NCI-H2029 (cell line): ENCODE data around the gene GRIK1.

Experiments
- DNase-seq: peaks from one replicate; lab custom pipeline; 2025; lab: John Stamatoyannopoulos, UW

The GRIK1 gene

GRCh38 chr21:29642551-29643245, 297.1 kb downstream of the GRIK1 start:
- DNase-seq, result no peak

DNA sequence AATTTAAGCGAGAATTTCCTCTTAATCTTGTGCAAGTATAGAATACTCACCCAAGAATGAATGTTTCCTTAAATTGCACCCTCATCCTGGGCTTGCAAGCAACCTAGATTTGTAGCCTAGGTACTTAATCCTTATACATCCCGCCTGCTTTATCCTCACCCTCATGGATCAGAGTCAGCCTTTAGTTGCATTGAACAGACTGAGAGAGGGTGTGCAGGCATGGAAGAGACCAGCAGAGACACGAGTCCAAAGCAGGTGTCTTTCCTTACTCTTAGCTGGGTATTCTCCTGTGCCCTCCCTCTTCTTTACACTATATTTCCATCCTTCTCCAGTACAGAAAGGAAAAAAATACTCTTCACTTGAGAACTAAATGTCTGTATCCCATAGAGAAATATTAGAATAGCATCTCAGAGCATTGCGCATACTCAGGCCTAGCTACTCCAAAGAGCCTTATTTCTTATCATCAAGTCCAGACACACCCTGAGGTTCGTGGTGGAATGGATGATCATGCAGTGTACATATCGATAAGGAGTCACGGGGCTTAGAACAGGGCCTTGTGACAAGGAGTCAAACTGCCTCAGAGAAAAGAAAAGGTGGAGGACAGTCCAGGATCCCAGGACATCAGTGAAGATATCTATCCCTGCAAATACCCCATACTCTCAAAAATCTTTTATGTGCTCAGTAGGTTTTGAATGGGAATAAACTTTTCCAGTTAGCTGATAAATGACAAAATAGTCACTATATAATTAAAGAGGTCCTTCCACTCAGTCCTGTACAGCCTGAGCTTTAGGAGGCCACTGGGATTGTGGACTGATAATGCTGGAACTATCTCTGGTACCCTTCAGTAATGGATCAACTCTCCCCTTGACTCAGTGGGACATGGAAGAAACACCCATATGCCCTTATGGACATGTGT, 297.9 kb downstream of the GRIK1 start:
- DNase-seq, result no peak

DNA sequence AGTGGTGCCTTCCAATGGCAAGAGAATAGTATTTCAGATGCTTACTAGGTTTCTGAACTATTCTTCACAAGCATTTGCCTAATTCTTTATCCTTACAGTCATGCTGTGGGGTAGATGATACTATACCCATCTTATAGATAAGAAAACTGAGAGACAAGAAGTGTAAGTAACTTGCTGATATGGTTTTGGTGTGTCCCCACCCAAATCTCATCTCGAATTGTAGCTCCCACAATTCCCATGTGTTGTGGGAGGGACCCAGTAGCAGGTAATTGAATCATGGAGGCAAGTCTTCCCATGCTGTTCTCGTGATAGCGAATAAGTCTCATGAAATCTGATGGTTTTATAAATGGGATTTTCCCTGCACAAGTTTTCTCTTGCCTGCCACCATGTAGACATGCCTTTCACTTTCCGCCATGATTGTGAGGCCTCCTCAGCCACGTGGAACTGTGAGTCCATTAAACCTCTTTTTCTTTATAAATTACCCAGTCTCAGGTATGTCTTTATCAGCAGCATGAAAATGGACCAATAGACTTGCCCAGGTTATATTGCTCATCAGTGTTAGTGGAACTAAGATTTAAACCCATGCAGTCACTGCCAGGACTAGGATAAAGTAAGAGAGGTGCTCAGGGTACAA, 298.7 kb downstream of the GRIK1 start:
- DNase-seq, result no peak

GRCh38 chr21:29640080-29640508, 299.7 kb downstream of the GRIK1 start:
- DNase-seq, result no peak

GRCh38 chr21:29639366-29640079, 300.3 kb downstream of the GRIK1 start:
- no peak for DNase-seq

- DNase-seq, result no peak
Observed at GRCh38 chr21:29638761-29639327, 301.0 kb downstream of the GRIK1 start.

- no peak for DNase-seq
Observed at GRCh38 chr21:29638138-29638537, 301.7 kb downstream of the GRIK1 start.

DNA sequence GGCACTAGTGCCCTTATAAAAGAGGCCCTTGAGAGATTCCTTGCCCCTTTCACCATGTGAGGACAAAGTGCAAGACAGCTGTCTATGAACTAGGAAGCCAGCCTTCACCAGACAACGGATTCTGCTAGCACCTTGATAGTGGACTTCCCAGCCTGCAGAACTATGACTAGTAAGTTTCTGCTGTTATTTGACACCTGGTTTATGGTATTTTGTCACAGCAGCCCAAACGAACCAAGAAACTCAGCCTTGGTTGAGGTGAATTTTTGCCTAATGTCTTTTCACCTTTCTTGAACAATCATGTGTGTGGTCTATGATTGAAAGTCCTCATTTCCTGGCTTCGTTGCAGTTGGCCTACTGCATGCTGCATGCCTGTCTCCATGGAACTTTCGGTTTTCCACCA, 302.2 kb downstream of the GRIK1 start:
- no peak for DNase-seq

GRCh38 chr21:29637134-29637533, 302.7 kb downstream of the GRIK1 start:
- DNase-seq, result no peak

GRCh38 chr21:29634418-29634817, 305.4 kb downstream of the GRIK1 start:
- no peak for DNase-seq

DNA sequence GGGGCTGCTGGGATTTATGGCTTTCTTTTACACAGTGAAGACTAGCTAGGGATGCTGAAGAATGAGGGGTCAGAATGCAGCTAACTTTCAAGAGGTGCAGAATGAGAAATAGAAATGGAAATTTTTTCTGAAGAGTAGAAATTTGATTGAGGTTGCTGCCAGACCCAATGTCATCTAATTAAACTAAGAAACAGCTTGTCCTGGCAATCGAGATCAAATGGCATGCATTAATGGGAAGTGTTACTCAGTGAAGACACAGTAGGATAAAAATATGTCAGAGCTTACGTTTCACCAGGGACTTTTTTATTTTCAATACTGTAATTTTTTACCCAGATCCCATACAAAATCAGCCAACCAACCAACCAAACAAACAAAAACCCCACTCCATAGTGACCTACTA, 306.0 kb downstream of the GRIK1 start:
- no peak for DNase-seq

DNA sequence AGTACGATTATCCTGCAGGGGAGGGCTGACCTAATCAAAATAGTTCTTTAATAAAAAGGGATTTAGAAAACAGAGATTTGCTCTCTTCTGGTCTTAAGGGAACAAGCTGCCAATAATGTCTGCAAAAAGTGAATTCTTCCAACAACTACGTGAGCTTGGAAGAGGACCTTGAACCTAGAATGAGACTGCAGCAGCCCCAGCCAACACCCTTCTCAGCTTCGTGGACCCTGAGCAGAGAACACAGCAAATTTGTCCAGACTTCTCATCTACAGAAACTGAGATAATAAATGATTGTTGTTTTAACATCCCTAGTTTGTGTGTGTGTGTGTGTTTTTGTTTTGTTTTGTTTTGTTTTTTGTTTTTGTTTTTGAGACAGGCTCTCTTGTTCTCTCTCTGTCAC, 309.4 kb downstream of the GRIK1 start:
- DNase-seq, result no peak

GRCh38 chr21:29627905-29628304, 311.9 kb downstream of the GRIK1 start:
- DNase-seq, result no peak

DNA sequence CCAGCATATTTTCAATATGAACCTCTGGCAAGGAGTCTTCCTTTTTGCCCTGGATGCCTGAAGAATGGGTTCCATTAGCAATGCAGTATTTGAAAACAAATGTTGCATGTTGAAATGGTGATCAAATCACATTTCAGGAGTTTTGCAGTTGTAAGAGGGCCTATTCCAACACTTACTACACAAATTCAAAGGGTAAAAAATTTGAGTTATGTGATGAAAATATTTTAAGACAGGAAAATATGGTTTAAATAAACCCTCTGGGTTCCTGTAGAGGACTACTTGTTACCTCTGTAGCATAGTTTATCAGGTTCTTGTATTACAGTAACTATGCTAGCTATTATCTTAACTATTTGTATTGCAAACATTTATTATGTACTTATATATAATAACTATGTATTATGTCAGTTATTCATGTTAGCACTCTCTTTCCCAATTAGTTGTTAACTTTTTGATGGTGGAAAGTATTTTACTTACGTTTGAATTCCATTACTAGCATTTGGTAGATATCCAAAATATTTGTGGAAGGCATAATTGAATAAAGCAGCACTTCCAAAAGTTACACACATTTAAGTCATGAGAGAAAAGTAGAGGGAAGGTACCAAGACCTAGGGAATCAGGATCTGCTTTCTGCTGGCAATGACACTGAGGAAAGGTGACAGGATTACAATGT, 312.9 kb downstream of the GRIK1 start:
- DNase-seq, result no peak

DNA sequence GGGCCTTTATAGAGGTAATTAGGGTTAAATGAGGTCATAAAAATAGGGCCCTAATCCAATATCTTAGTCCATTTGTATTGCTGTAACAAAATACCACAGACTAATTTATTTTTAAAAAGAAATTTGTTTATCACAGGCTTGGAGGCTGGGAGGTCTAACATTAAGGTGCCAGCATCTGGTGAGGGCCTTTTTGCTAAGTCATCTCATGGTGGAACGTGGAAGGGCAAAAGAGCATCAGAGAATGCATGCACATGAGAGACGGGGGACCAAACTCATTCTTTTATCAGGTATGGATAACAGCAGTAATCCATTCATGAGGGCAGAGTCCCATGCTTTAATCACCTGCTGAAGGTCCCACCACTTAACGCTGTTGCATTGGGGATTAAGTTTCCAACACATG, 313.8 kb downstream of the GRIK1 start:
- DNase-seq, result no peak

GRCh38 chr21:29624776-29625175, 315.0 kb downstream of the GRIK1 start:
- no peak for DNase-seq

DNA sequence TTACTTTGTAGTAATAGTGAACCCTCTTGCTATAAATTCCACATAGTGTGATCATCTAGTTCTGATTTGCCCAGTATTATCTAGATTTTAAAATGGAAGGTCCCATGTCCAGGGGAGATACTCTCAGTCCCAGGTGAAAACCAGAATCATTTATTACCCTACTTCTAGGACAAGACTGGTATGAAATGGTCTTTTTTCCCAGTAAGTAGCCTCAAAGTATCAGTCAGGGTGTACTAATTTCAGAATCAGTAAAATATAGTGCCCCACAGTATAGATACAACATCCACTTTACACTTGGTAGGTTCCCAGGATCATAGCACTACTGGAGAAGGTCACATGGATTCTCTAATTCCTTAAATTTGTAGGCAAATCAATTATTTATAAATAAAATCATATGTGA, 318.3 kb downstream of the GRIK1 start:
- DNase-seq, result no peak

DNA sequence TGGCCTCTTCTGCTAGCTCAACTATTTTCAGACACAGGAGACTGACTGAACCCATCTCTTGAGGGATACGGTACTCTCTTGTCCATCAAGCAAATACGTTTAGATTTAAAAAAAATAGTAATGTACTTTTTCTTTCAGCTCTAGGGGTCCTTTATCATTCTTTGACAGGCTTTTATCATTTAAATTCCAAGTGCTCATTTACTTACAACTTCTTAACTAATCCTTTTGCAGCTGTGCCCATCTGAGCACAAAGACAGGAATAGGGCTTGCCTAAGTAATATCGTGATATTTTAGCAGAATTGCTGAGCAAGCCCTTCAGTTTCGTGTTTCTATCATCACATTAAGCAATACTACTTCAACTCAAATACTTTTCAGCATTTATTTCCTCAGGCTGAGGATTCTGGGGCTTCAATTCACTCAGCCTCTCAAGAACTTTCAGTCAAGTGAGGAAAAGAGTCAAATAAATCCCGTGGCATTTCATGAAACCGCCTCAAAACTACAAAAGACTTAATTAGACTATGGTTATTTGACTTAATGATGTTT, 323.5 kb downstream of the GRIK1 start:
- no peak for DNase-seq

DNA sequence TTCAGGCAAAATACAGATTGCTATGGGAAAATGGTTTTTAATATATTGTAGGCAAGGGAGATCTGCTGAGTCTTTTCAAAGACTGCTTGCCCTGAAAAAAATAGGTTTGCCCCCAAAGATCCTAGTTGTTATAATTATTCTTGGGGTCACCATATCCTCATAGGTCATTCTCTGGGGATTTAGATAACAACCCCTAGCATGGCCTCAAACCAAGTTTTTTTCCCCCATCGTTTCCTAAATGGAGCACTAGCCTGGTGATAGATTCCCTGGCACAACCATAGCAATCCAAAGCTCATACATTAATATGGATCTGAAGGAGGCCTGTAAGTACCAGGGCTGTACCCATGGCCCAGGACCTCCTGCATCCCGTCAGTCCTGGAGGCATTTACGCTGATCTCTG, 325.9 kb downstream of the GRIK1 start:
- DNase-seq, result no peak

GRCh38 chr21:29613021-29613420, 326.8 kb downstream of the GRIK1 start:
- no peak for DNase-seq

DNA sequence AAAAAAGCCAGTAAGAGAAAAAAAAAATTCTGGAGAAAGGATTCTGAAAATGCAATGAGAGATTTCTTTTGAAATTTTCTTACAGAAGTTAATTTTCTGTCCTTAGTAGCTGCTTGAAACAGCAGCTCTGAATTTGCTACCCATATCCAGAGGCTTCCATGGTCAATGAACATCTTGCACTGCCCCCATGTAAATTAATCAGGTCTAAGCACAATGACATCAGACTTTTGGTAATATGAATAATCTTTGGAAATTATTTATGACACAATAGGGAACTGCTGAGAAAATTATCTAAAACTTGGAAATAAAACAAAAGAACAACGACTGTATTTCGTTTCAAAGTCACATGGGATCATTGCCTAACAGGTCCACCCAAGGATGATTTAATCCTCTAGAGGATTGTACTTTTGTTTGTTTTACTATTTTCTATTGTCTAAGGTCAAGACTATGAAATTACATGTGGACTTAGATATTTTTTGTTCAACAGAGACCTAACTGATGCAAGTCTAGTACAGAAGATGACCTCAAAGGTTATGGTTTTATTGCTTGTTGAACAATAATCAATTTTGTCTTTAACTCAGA, 328.9 kb downstream of the GRIK1 start:
- no peak for DNase-seq
